Brain microvascular endothelial cell (primary cell): ENCODE data around the gene NIPAL3.
"Not testable (repeated sequence)": the region's sequence is repeated elsewhere in the genome, so short reads cannot be mapped to it uniquely, and the experiment has no call there.

Source experiments
- DNase-seq: peaks from one replicate; pipeline ENCODE4 v3.0.0-alpha.2; 2020
- H3K27ac ChIP-seq: fragments of 250-450 bp; sonication (Bioruptor Pico); 2 replicates; pipeline ENCODE4 v1.5.1; 2020; ENCODE audit warnings: mild to moderate bottlenecking, moderate library complexity
- H3K27me3 ChIP-seq: fragments of 250-450 bp; sonication (Bioruptor Pico); replicated peaks from 2 replicates; pipeline ENCODE4 v1.5.1; 2020; ENCODE audit warnings: mild to moderate bottlenecking
- H3K36me3 ChIP-seq: fragments of 250-450 bp; sonication (Bioruptor Pico); replicated peaks from 2 replicates; pipeline ENCODE4 v1.5.1; 2020; ENCODE audit warnings: mild to moderate bottlenecking
- H3K4me3 ChIP-seq: 2 replicates; pipeline ENCODE4 v1.5.1; 2011; ENCODE audit warnings: low read depth, mild to moderate bottlenecking, control low read depth, low read length, moderate library complexity
- in situ Hi-C: cut with HindIII; loops from 2 replicates; pipeline ENCODE4 v1.10.0; 2017; ENCODE audit warnings: low sequenced_read_pairs, low pct_ligation_motif_present
- TF ChIP-seq, protein P1 (sequence below): IDR thresholded peaks from 2 replicates; pipeline ENCODE4 v1.5.1; 2011; ENCODE audit warnings: low read depth, mild to moderate bottlenecking, moderate library complexity, low read length, control low read depth, inconsistent platforms; ENCODE audit errors: missing control alignments

Gene NIPAL3

GRCh38 chr1:24486331-24487065 lies 70.9 kb downstream of the NIPAL3 start:
- no peaks in the 10 kb centered on the region for H3K36me3 ChIP-seq
- no peak overlapping the region for H3K4me3 ChIP-seq
- H3K27ac ChIP-seq: no peak overlapping the region
- in situ Hi-C loops: no loop called here
- DNase-seq: no peak
- TF ChIP-seq, protein P1, sequence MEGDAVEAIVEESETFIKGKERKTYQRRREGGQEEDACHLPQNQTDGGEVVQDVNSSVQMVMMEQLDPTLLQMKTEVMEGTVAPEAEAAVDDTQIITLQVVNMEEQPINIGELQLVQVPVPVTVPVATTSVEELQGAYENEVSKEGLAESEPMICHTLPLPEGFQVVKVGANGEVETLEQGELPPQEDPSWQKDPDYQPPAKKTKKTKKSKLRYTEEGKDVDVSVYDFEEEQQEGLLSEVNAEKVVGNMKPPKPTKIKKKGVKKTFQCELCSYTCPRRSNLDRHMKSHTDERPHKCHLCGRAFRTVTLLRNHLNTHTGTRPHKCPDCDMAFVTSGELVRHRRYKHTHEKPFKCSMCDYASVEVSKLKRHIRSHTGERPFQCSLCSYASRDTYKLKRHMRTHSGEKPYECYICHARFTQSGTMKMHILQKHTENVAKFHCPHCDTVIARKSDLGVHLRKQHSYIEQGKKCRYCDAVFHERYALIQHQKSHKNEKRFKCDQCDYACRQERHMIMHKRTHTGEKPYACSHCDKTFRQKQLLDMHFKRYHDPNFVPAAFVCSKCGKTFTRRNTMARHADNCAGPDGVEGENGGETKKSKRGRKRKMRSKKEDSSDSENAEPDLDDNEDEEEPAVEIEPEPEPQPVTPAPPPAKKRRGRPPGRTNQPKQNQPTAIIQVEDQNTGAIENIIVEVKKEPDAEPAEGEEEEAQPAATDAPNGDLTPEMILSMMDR: no peak
- H3K27me3 ChIP-seq: no peaks in the 10 kb centered on the region

DNA sequence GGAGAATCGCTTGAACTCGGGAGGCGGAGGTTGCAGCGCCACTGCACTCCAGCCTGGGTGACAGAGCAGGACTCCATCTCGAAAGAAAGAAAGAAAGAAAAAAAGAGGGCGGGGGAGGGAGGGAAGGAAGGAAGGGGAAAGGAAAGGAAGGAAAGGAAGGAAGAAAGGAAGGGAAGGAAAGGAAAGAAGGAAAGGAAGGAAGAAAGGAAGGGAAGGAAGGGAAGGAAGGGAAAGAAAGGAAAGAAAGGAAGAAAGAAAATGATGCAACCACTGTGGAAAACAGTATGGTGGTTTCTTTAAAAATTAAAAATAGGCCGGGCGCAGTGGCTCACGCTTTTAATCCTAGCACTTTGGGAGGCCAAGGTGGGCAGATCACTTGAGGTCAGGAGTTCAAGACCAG lies 71.9 kb downstream of the NIPAL3 start:
- no peaks in the 10 kb centered on the region for H3K36me3 ChIP-seq
- DNase-seq: no peak
- no peak overlapping the region for H3K4me3 ChIP-seq
- H3K27me3 ChIP-seq: no peaks in the 10 kb centered on the region
- TF ChIP-seq, protein P1: no peak
- no peak overlapping the region for H3K27ac ChIP-seq
- in situ Hi-C loops: no loop called here

DNA sequence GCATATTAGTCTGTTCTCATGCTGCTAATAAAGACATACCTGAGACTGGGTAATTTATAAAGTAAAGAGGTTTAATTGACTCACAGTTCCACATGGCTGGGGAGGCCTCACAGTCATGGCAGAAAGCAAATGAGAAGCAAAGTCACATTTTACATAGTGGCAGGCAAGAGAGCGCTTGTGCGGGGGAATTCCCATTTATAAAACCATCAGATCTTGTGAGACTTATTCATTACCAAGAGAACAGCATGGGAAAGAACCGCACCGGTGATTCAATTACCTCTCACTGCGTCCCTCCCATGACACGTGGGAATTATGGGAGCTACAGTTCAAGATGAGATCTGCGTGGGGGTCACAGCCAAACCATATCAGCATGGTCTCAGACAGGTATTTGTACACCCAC lies 72.6 kb downstream of the NIPAL3 start:
- H3K27ac ChIP-seq, H3K4me3 ChIP-seq, H3K27me3 ChIP-seq, DNase-seq, H3K36me3 ChIP-seq, in situ Hi-C loops: not testable (repeated sequence)

DNA sequence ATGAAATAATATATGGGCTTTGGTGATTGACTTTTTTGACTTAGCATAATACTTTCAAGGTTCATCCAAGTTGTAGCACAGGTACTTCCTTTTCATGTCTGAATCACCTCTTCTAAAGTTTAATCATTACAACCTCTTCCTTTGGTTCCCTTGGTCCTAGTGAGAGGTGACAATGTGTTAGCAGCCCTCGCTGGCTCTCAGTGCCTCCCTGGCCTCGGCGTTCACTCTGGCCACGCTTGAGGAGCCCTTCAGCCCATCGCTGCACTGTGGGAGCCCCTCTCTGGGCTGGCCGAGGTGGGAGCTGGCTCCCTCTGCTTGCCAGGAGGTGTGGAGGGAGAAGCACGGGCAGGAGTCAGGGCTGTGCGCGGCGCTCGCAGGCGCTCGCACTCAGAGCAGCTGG lies 74.1 kb downstream of the NIPAL3 start:
- in situ Hi-C loops: no loop called here
- H3K4me3 ChIP-seq: no peak overlapping the region
- no peaks in the 10 kb centered on the region for H3K27me3 ChIP-seq
- TF ChIP-seq, protein P1: no peak
- H3K27ac ChIP-seq: no peak overlapping the region
- H3K36me3 ChIP-seq: no peaks in the 10 kb centered on the region
- no peak for DNase-seq

GRCh38 chr1:24490101-24490781 lies 74.6 kb downstream of the NIPAL3 start:
- TF ChIP-seq, protein P1: no peak

DNA sequence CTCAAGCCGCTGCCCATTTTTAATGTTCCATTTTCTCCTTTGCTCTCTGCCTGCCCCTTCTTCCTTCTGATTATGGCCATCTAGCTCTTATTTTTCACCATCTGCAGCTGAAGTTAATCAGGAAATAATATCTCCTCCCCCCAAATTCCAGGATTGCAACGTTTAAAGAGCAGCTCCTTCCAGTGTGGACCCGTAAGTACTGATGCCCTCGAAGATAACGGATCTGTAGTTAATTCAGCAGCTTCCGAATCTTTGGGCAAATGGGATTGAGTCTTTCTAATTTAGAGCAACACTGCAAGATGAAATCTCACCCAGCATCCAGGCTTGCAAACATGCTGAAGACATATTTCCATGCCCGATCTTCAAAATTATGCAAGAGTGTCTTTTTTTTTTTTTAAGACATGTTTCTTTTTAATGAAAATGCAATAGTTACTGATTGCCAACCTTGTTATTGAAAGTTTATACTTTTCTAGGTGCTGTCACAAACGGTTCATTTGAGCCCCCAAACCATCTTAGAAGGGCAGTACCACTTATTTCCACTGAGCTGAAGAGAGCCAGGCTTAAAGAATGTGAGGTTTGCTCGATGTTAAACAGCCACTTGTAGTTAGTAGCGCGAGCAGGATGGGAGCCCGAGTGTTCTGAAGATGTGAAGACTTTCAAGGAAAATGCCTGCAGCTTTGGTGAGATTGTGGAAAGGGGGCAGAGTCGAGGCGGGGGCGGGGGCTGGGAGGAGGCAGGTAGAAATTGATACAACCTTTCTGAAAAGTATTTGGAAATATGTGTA lies 76.2 kb downstream of the NIPAL3 start:
- TF ChIP-seq, protein P1: peak; percentile 20
- in situ Hi-C loops: no loop called here
- no peak overlapping the region for H3K27ac ChIP-seq
- H3K27me3 ChIP-seq: no peaks in the 10 kb centered on the region
- no peaks in the 10 kb centered on the region for H3K36me3 ChIP-seq
- DNase-seq: no peak
- no peak overlapping the region for H3K4me3 ChIP-seq

More at GRCh38 chr1:24490101-24490781, 74.6 kb downstream of the NIPAL3 start:
- Histone ChIP-seq H3K36me3 (no peaks in the 10 kb centered on the region), H3K27ac (no peak overlapping the region), H3K27me3 (no peaks in the 10 kb centered on the region), H3K4me3 (no peak overlapping the region)
- no peak for DNase-seq
- in situ Hi-C loops: no loop called here

DNA sequence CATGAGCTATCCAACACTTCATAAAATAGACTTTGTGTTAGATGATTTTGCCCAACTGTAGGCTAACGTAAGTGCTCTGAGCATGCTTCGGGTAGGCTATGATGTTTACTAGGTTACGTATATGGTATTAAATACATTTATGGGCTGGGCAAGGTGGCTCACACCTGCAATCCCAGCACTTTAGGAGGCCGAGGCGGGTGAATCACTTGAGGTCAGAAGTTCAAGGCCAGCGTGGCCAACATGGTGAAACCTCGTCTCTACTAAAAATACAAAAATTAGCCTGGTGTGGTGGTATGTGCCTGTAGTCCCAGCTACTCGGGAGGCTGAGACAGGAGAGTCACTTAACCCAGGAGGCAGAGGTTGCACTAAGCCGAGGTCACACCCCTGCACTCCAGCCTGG lies 77.3 kb downstream of the NIPAL3 start:
- in situ Hi-C loops, H3K36me3 ChIP-seq: not testable (repeated sequence)

More for the DNA sequence above, 77.3 kb downstream of the NIPAL3 start:
- not testable (repeated sequence) for H3K27ac ChIP-seq, H3K27me3 ChIP-seq, DNase-seq, H3K4me3 ChIP-seq
